ENCODE measurements around the gene TCF7L1.

The TCF7L1 gene

GRCh38 chr2:85247610-85248009 lies 114.4 kb downstream of the TCF7L1 start:
- TF ChIP-seq, protein P1, sequence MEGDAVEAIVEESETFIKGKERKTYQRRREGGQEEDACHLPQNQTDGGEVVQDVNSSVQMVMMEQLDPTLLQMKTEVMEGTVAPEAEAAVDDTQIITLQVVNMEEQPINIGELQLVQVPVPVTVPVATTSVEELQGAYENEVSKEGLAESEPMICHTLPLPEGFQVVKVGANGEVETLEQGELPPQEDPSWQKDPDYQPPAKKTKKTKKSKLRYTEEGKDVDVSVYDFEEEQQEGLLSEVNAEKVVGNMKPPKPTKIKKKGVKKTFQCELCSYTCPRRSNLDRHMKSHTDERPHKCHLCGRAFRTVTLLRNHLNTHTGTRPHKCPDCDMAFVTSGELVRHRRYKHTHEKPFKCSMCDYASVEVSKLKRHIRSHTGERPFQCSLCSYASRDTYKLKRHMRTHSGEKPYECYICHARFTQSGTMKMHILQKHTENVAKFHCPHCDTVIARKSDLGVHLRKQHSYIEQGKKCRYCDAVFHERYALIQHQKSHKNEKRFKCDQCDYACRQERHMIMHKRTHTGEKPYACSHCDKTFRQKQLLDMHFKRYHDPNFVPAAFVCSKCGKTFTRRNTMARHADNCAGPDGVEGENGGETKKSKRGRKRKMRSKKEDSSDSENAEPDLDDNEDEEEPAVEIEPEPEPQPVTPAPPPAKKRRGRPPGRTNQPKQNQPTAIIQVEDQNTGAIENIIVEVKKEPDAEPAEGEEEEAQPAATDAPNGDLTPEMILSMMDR (IDR thresholded peaks at IDR 0.05; ENCODE audit: borderline replicate concordance, insufficient read depth, low read depth, low read length), result no peak
- H3K4me3 ChIP-seq (ENCODE audit: low read depth, low read length), result no peak overlapping the region

- TF ChIP-seq, protein P1 (IDR thresholded peaks at IDR 0.05; ENCODE audit: borderline replicate concordance, insufficient read depth, low read depth, low read length), result no peak
- H3K4me3 ChIP-seq (ENCODE audit: low read depth, low read length), result no peak overlapping the region
Observed at GRCh38 chr2:85248773-85249509, 115.7 kb downstream of the TCF7L1 start.

DNA sequence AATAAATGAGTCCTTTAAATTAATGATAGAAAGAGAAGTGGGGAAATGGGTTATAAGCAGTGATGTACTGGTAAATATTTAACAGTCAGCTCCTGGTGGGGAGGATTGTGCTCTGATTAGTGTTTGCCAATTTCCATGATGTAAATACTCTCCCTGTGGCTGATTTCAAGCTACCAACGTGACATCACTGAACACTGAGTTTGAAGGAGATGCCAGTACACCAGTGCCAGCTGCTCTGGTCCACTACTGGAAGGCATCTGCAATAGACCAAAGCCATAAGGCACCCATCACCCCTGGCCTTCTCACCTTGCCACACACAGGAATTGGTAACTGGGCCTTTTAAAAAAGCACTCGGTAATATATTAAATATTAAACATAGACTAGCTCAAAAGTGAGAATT lies 116.9 kb downstream of the TCF7L1 start:
- H3K4me3 ChIP-seq (ENCODE audit: low read depth, low read length), result no peak overlapping the region
- TF ChIP-seq, protein P1 (IDR thresholded peaks at IDR 0.05; ENCODE audit: borderline replicate concordance, insufficient read depth, low read depth, low read length), result no peak

- TF ChIP-seq, protein P1 (IDR thresholded peaks at IDR 0.05; ENCODE audit: borderline replicate concordance, insufficient read depth, low read depth, low read length), result no peak
Observed at GRCh38 chr2:85251070-85251616, 118.0 kb downstream of the TCF7L1 start.

DNA sequence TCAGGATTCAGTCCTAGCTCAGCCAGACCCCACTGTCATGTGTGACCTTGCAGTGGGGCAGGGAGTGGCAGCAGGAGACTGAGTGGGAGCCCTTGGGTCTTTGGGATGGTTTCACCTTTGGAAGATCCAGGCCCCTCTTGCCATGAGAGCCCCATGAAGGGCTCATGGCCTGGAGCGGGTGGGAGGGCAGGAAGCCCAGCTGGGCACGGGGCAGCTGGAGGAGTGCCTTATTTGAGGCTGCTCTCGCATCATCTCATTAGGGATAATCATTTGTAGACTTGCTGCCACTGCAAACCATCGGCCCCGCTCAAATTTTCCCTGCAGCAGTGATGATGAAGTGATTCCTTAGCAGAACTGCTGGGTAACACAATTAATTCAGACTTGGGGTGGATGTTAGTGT lies 120.7 kb downstream of the TCF7L1 start:
- TF ChIP-seq, protein P1 (IDR thresholded peaks at IDR 0.05; ENCODE audit: borderline replicate concordance, insufficient read depth, low read depth, low read length), result no peak
- no peak overlapping the region for H3K4me3 ChIP-seq (ENCODE audit: low read depth, low read length)

More at GRCh38 chr2:85251070-85251616, 118.0 kb downstream of the TCF7L1 start:
- H3K4me3 ChIP-seq (ENCODE audit: low read depth, low read length), result no peak overlapping the region

DNA sequence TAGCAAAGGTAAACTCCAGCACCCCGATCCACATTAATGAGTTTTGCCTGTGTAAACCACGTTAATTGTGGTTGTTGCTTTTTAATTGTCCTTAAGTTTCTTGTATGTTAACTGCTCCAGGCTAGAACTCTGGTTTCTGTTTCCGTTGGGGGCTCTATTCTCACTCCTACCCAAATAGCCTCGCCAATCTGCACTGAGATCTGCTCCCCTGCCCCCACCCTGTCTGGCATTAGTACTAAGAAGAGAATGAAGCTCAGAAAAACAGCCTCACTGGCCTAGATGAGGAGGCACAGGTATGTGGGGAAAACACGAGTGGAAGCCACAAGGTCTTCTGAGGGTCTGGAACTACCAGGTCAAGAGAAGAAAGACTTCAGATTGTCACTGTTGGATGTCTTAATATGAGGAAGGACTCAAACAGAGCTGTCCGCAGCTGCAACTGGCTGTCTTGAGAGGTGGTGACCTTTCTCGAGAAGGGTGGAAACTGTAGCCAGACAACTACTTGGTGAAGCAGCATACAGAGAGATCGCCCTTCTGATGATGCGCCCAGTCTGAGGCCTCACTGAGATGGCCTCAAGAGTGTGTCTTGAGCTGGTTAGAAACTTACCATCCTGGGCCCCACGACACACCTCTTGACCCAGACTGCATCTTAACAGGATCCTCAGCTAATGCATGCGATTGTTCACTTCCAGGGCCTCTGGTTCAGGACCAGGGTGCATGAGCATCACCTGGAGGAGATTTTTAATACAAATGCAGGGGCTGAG lies 121.5 kb downstream of the TCF7L1 start:
- TF ChIP-seq, protein P1 (IDR thresholded peaks at IDR 0.05; ENCODE audit: borderline replicate concordance, insufficient read depth, low read depth, low read length), result no peak
- no peak overlapping the region for H3K4me3 ChIP-seq (ENCODE audit: low read depth, low read length)
